ENCODE data around the gene ALG12. TPM values are rescaled to one million over a fixed set of nuclear protein-coding genes. Genes with fewer than 3 reads are reported as not detected.

ALG12 gene
- total and polyA plus RNA-seq, 2 of the 8 experiments (the other 6 are each of a cell fraction or from before 2014, with no cell fraction given) = 13.4 to 22.5 TPM

- TF ChIP-seq EP300 (IDR thresholded peaks at IDR 0.05; ENCODE audit: borderline replicate concordance in 1 of 2, low read depth in 2 of 2, low read length in 2 of 2) (no peak), SIRT6 (IDR thresholded peaks at IDR 0.05; ENCODE audit: low read length) (no peak), CBX8 (IDR thresholded peaks at IDR 0.05; ENCODE audit: borderline replicate concordance, low read depth, low read length) (no peak), SIX5 (IDR thresholded peaks at IDR 0.05; ENCODE audit: low read depth, low read length) (no peak), KDM5A (IDR thresholded peaks at IDR 0.05; ENCODE audit: low read length) (no peak), SRF (IDR thresholded peaks at IDR 0.05; ENCODE audit: low read depth, low read length) (no peak), RBBP5 (IDR thresholded peaks at IDR 0.05; ENCODE audit: borderline replicate concordance, low read depth, low read length) (no peak)
- Histone ChIP-seq H3K23me2 (ENCODE audit: low read depth, low read length) (no peaks in the 10 kb centered on the region), H3K4me3 (ENCODE audit: extremely low read depth in 1 of 4, insufficient read depth in 2 of 4, low read depth in 3 of 4, low read length in 4 of 4) (no peak overlapping the region), H3K14ac (ENCODE audit: insufficient read length) (no peak overlapping the region), H2AK5ac (ENCODE audit: low read depth, low read length) (no peak overlapping the region), H3K23ac (ENCODE audit: insufficient read length) (no peak overlapping the region), H2AFZ (ENCODE audit: low read length) (no peak overlapping the region), H2BK5ac (ENCODE audit: low read depth, low read length) (no peak overlapping the region), H4K5ac (ENCODE audit: insufficient read length, low read depth, low read length) (no peak overlapping the region), H3K56ac (replicated peaks; ENCODE audit: insufficient read length, low read depth, low read length) (no peak overlapping the region), H3K4ac (replicated peaks; ENCODE audit: insufficient read length, low read depth, low read length) (no peak overlapping the region), H4K8ac (ENCODE audit: extremely low read depth, insufficient read depth, low read length) (no peak overlapping the region; the same call in 1 of the 2 replicates), H3K79me2 (ENCODE audit: control insufficient read depth in 1 of 2, insufficient read depth in 2 of 2, low read length in 2 of 2) (no peaks in the 10 kb centered on the region), H2BK20ac (ENCODE audit: low read length) (no peak overlapping the region), H2BK120ac (replicated peaks; ENCODE audit: low read depth, low read length) (no peak overlapping the region), H3K18ac (ENCODE audit: extremely low read depth, low read length) (no peak overlapping the region), H3K9me3 (ENCODE audit: insufficient read depth in 2 of 2, low read depth in 1 of 2, low read length in 1 of 2) (peaks cover under 1 to 8% of the 10 kb centered on the region in 2 experiments; a peak in 2 of 4 replicates), H3K36me3 (ENCODE audit: control insufficient read depth in 2 of 4, insufficient read depth in 4 of 4, low read length in 3 of 4) (peaks cover 0 to 29% (median 8%) of the 10 kb centered on the region in 4 experiments; a peak in 5 of 8 replicates), H4K20me1 (replicated peaks in 1 of 2; ENCODE audit: control insufficient read depth in 1 of 2, insufficient read depth in 2 of 2, low read length in 2 of 2) (peaks cover 2 to 15% of the 10 kb centered on the region in 2 experiments), H3K9ac (replicated peaks in 1 of 4; ENCODE audit: extremely low read depth in 1 of 4, low read depth in 3 of 4, low read length in 3 of 4) (no peak overlapping the region), H3K4me2 (ENCODE audit: insufficient read depth in 1 of 2, low read depth in 2 of 2, low read length in 2 of 2) (no peak overlapping the region), H3K79me1 (ENCODE audit: low read depth, low read length) (peaks cover 2% of the 10 kb centered on the region; the same call in 1 of the 2 replicates), H3K27ac (ENCODE audit: low read depth, low read length) (no peak overlapping the region), H3K4me1 (replicated peaks in 1 of 4; ENCODE audit: control insufficient read depth in 3 of 4, insufficient read depth in 4 of 4, low read length in 3 of 4) (no peaks in the 10 kb centered on the region), H3K27me3 (replicated peaks in 1 of 4; ENCODE audit: control insufficient read depth in 3 of 4, extremely low read depth in 1 of 4, insufficient read depth in 3 of 4, low read length in 3 of 4) (no peaks in the 10 kb centered on the region), H2BK15ac (ENCODE audit: low read length) (no peak overlapping the region), H2BK12ac (ENCODE audit: low read depth, low read length) (no peak overlapping the region), H4K91ac (replicated peaks; ENCODE audit: insufficient read length, low read length) (no peak overlapping the region)
- WGBS, 2 experiments (ENCODE audit: extremely low coverage in 1 of 2, insufficient coverage in 1 of 2, insufficient read length in 1 of 2, insufficient replicate concordance in 2 of 2, low coverage in 1 of 2, low lambda C conversion rate in 2 of 2, missing lambda C conversion rate in 1 of 2) = 91% methylated on average over 14 of the region's 14 CpGs; no CpG with 5 or more reads in 1 of the 2 experiments
- DNase-seq (ENCODE audit: low read depth in 1 of 2, low spot score in 2 of 2) (no peak), FAIRE-seq (no peak)
- ChIA-PET CTCF (ENCODE audit: partially characterized antibody) (no interaction called here), POLR2A (ENCODE audit: partially characterized antibody) (interaction anchor here (1.4 kb wide), 1 partner anchor 14 kb away, joined by 5 read pairs; no protein-coding TSS in a partner anchor)
These were observed 11.4 kb downstream of the ALG12 start for GRCh38 chr22:49906799-49907290.

Measured in H1 (cell line).